ENCODE results near the gene NEDD4L.

- TF ChIP-seq CTCF (IDR thresholded peaks at IDR 0.05; ENCODE audit: low read depth, low read length), result no peak
- no peak for TF ChIP-seq POLR2A (IDR thresholded peaks at IDR 0.05; ENCODE audit: extremely low read depth, insufficient read length)
- no peak for TF ChIP-seq MYC (IDR thresholded peaks at IDR 0.05; ENCODE audit: low read depth, low read length)
- no peak for TF ChIP-seq MAX (IDR thresholded peaks at IDR 0.05; ENCODE audit: low read depth, low read length)
Observed at GRCh38 chr18:58303363-58303762, 259.3 kb downstream of the NEDD4L start.
